ENCODE measurements around the gene DUOXA1.
"Not testable (repeated sequence)": the region's sequence is repeated elsewhere in the genome, so short reads cannot be mapped to it uniquely, and the experiment has no call there.

Gene DUOXA1

GRCh38 chr15:45150997-45151396 lies 21.3 kb upstream of the DUOXA1 start:
- DNase-seq (ENCODE audit: low spot score), result no peak

GRCh38 chr15:45150481-45150880 lies 20.8 kb upstream of the DUOXA1 start:
- no peak for DNase-seq (ENCODE audit: low spot score)

- DNase-seq (ENCODE audit: low spot score), result no peak
Observed at GRCh38 chr15:45149060-45149459, 19.4 kb upstream of the DUOXA1 start.

DNA sequence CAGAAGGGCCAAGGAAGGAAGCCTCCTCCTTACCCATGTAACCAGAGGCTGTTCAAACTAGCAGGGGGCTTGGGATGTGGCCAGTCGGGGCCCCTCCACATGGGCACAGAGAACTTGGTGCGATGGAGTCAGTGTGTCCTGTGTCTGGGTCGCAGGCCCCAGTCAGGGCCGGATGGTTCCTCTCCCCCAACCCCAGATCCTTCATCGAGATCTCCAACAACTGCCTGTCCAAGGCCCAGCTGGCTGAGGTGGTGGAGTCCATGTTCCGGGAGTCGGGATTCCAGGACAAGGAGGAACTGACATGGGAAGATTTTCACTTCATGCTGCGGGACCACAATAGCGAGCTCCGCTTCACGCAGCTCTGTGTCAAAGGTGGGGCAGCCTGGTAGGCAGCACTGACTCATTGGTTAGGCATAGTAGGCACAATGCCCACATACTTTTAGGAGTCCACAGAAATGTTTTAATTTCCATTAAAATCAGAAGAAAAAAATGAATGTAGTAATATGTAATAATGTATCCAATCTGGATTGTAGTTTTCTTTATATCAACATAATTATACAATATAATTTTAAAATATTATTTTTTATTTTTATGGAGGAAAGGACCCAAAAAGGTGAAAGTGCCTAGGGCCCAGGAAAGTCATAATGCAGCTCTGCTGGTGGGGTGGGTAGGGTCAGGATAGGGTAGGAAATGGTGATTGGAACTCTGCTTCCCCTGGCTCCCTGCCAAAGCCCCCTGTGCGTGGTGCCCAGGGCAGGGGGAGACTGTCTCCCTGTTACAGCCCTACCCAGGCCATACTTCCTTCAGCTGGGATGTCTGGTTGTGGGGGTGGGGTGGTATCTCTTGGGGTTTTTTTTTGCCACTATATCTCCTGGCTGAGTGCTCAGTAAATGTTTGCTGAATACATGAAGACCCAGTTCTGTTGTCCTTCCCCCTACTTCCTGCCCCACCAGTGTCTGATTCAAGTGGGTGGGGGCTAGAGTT lies 18.7 kb upstream of the DUOXA1 start:
- no peak for DNase-seq (ENCODE audit: low spot score)

DNA sequence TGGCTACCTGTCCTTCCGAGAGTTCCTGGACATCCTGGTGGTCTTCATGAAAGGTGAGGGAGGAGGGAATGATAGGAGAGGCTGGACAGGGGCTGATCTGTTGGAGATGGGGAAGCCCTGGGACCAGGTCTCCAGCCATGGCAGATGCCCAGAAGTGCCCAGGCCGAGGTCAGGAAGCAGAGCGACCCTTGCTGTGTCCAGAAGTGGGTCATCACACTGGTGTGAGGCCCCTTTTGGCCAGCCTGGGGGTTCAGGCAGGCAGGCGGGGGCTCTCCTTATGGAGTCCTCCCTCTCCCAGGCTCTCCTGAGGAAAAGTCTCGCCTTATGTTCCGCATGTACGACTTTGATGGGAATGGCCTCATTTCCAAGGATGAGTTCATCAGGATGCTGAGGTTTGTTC lies 17.9 kb upstream of the DUOXA1 start:
- no peak for DNase-seq (ENCODE audit: low spot score)

- DNase-seq (ENCODE audit: low spot score), result no peak
Observed at GRCh38 chr15:45146405-45146804, 16.7 kb upstream of the DUOXA1 start.

GRCh38 chr15:45144775-45145174 lies 15.1 kb upstream of the DUOXA1 start:
- DNase-seq (ENCODE audit: low spot score), result no peak

- no peak for DNase-seq (ENCODE audit: low spot score)
Observed at GRCh38 chr15:45143946-45144345, 14.3 kb upstream of the DUOXA1 start.

DNA sequence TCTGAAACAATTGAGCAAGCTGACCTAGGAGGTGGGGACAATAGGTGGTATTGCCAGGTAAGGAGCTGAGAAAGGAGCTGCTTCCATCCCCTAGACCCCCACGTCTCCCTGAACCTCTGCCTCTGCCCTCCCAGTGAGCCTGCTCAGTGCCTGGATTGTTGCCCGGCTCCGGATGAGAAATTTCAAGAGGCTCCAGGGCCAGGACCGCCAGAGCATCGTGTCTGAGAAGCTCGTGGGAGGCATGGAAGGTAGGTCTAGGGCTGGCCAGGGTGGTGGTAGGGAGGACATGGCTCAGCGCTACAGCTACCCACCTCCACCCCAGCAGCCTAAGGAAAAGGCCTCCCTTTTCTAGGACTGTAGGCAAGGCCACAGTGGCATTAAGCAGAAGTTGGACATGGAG lies 13.4 kb upstream of the DUOXA1 start:
- DNase-seq (ENCODE audit: low spot score), result no peak

GRCh38 chr15:45141386-45141785 lies 11.7 kb upstream of the DUOXA1 start:
- DNase-seq (ENCODE audit: low spot score), result no peak

DNA sequence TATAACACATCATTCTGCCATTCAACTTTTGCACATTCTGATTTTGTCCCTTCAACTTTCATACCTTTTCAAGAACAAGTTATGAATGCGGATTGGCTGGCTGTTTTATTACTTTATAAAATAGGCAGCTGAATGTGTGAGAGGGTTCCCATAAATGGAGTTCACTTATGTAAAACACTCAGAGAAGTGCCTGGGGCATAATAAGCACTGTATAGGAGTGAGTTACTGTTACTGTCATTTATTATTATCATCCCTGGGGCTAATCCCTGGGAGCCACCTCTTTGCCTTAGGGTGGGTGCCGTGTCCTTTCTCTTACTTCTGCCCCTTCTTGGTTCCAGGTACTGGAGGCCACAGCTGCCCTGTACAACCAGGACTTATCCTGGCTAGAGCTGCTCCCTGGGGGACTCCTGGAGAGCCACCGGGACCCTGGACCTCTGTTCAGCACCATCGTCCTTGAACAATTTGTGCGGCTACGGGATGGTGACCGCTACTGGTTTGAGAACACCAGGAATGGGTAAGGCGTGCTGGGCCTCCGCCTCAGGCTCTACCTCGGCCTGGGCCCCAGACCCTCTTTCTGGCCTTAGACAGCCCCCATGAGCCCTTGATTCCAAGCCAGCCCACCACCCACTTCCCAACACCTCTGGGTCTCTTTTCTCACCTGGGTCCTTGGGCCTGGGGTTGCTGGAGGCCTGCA lies 11.0 kb upstream of the DUOXA1 start:
- DNase-seq (ENCODE audit: low spot score), result no peak

DNA sequence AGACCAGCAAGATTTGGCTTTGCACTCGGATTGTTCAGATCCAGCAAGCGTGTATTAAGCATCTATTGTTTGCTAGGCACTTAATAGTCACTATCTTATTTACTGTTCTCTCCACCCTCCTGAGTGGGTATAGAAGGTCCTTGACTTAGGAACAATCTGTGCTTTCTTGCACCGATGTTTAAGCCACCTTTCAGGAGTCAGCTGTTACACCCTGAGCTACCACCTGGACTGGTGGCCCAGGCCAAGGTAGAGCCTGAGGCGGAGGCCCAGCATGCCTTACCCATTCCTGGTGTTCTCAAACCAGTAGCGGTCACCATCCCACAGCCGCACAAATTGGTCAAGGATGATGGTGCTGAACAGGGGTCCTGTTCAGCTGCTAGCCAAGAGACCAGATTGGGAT lies 10.1 kb upstream of the DUOXA1 start:
- DNase-seq (ENCODE audit: low spot score), result no peak

DNA sequence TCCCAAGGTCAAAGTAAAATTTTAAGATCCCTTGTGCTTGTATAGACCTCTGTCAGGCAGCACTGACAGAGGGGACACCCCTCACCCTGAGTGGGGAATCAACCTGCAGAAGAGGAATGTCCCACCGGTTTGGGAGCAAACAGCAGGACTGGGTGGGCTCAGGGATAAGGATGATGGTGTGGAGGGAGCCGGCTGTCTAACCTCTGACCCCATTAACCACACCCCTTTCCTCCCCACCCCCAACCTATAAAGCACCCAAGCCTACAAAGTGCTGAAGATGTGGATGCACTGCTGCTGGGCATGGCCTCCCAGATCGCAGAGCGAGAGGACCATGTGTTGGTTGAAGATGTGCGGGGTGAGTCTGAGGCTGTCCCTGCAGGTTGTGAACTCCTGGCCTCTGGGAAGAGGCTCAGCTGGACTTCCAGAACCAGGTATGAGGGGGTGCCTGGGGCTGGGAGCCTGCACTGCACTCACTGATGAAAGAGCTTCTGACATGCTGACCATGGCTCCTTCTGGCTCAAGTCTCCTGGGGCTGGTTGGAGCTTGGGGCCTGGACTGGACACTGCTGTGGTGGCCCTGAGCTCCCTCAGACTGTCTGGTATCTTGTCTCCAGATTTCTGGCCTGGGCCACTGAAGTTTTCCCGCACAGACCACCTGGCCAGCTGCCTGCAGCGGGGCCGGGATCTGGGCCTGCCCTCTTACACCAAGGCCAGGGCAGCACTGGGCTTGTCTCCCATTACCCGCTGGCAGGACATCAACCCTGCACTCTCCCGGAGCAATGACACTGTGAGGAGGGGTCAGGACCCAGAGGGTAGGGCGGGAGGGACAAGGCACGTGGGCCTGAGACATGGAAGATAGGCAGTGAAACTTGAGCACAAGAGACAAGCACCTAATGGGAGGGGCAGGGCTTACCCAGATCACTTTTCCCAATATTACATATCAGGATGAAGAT lies 9.4 kb upstream of the DUOXA1 start:
- DNase-seq (ENCODE audit: low spot score), result no peak

GRCh38 chr15:45137703-45138102 lies 8.0 kb upstream of the DUOXA1 start:
- no peak for DNase-seq (ENCODE audit: low spot score)

- no peak for DNase-seq (ENCODE audit: low spot score)
Observed at GRCh38 chr15:45136378-45136764, 6.7 kb upstream of the DUOXA1 start.

DNA sequence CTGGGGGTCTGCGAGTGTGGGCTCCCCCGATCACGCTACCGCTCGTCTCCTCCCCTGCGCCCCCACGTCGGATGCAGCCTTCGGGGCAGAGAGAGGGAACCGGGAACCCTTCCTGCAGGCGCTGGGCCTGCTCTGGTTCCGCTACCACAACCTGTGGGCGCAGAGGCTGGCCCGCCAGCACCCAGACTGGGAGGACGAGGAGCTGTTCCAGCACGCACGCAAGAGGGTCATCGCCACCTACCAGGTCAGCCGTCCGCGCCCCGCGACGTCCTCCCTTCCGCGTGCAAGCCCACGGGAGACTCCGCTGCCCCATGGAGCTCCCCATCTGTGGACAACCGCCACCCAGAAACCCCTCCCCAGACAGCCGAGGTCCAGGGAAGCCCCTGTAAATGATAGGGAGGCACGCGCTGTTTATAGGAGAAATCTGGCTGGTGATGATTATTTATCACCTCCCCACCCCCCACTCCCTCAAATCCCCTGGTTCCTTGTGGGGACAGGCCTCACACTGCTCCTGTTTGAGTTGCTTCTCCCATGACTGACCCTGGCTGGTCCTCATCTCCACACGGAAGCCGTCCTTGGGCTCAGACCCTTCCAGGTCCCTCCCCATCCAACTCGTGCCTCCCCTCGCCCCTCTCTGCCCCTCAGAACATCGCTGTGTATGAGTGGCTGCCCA lies 6.2 kb upstream of the DUOXA1 start:
- DNase-seq (ENCODE audit: low spot score), result not testable (repeated sequence)

DNA sequence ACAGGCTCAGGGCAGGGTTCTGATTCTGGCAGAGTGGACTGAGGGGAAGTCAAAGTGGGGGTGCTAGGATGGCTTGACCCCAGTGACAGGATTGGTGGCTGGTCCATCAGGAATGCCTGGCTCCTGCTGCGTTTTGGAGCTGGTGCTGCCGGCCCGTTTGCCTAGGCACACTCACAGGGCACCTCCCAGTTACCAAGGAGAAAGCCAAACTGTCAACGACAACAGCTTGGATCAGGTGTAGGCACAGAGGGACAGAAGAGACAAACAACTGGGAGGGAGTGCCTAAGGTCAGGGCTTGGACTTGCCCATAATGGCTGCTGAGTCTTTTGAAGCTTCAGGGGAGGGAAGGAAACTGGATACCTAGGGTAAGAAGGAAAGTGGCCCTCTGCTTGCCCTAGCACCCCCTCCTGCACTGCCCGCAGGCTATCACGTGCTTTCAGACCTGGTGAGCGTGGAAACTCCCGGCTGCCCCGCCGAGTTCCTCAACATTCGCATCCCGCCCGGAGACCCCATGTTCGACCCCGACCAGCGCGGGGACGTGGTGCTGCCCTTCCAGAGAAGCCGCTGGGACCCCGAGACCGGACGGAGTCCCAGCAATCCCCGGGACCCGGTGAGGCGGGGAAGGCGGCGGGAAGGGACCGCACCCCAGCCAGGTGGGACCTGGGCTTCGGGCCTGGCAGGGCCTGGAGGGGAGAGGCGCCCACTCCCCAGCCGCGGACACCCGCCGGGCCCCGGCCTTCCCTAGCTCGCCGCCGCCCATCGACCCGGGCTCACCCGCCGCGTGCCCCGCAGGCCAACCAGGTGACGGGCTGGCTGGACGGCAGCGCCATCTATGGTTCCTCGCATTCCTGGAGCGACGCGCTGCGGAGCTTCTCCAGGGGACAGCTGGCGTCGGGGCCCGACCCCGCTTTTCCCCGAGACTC lies 5.3 kb upstream of the DUOXA1 start:
- no peak for DNase-seq (ENCODE audit: low spot score)

DNA sequence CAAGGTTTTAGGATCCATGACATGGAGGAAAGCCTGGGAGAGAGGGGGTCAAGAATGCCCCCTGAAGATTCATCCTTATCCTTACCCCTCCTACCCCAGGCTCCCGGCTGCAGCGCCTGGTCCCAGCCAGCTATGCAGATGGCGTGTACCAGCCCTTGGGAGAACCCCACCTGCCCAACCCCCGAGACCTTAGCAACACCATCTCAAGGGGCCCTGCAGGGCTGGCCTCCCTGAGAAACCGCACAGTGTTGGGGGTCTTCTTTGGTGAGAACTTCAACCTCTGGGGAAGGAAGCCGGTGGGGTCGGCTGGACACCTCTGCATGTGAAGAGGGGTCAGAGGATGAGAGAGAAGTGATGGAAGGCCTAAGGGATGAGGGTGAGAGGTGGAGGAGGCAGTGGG lies 4.4 kb upstream of the DUOXA1 start:
- no peak for DNase-seq (ENCODE audit: low spot score)

DNA sequence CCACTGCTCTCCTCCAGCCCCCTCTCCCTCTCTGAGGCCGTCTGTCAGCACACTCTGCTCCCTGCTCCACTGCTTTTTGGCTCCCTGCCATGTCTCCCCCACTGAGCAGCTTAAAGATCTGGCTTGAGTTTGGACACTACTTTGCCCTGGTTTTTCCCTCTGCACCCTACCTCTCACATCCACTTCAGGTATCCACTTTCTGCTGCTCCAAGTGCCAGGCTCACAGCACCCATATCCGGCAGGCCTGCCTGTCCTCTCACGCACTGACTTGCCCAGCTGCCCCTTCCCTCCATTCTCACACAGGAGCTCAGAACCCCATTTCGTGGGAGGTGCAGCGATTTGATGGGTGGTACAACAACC lies 3.9 kb upstream of the DUOXA1 start:
- DNase-seq (ENCODE audit: low spot score), result no peak

GRCh38 chr15:45132844-45133560 lies 3.3 kb upstream of the DUOXA1 start:
- DNase-seq (ENCODE audit: low spot score), result no peak
